Activated CD4-positive, CD25-positive, alpha-beta regulatory T cell treated with anti-CD3 and anti-CD28 coated beads, Interleukin-2, amount 50 U/mL, for 72 hours (primary cell): ENCODE data around the gene RNF148.

ENCODE experiments used
- DNase-seq: peaks from one replicate; pipeline ENCODE4 v3.0.0; 2021

Gene RNF148

DNA sequence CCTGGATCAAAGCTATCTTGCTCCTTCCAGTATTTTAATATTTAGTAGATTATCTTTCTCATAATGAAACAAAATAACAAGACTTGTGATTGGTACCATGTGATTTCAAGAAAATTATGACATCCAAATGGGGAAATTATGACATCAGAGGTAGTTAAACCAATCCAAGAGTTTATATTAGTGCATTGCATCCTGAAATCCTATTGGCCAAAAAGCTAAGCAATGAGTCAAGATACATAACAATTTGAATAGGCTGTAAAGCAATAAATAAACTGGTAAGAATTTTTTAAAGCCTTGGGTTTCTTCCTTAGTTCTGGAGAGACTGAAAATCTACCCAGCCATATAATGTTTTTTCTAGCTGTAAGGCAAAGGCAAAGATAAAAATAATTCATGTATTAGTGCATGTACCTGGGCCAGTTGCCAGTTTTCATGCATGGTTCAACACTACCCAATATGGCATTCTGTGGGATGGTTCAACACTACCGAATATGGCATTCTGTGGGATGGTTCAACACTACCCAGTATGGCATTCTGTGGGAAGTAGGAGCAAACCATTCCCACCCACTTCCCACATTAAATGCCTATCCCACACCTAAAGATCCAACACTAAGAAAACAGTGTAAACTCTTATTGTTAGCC is at the start of gene RNF148:
Gene RNF148 (minus strand): TSS at position 51 of the 639 bp plus-strand sequence. CDS start 172 bp downstream, outside the sequence.
- no peak for DNase-seq

- DNase-seq = no peak
Measured at GRCh38 chr7:122750389-122750788, 47.7 kb upstream of the RNF148 start.

DNA sequence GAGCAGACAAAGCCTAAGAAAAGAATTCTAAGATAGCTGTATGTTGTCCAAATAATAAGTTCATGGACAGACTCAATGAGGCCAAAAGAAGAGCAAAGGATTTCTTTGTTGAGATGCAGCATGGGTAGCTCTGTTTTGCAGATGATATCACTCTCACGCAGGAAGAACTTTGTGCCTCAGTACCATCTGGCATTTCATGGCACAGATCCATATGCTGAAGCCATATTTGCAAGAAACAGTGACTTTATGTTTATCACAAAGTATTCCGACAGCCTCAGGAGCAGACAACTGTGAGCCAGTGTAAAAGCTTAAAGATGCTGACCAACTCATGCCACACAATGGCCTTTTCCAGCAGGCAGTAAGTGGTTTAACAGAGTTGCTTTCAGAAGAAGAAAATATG is 45.5 kb upstream of the RNF148 start:
- DNase-seq = no peak

- DNase-seq = no peak
Measured at GRCh38 chr7:122746948-122747347, 44.2 kb upstream of the RNF148 start.

- no peak for DNase-seq
Measured at GRCh38 chr7:122743211-122743610, 40.5 kb upstream of the RNF148 start.

- DNase-seq = no peak
Measured at GRCh38 chr7:122738947-122739346, 36.2 kb upstream of the RNF148 start.

DNA sequence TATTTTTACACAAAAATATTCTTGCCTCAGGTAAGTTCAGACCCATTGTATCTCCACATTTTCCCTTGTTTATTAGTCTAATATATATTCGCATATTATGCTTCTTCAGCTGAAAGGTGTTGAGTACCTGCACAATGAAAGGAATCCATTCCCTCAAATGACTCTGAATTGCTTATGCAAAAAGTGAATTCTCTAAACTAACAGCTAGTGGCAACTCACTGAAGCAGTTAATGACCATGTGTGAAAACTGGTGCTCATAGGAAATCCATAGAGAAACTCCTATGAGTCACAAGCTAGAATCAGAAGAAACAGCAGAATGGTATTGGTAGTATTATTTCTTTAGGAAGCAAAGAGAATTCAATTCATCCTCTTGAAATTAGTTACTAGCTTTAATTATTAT is 33.5 kb upstream of the RNF148 start:
- DNase-seq = no peak

DNA sequence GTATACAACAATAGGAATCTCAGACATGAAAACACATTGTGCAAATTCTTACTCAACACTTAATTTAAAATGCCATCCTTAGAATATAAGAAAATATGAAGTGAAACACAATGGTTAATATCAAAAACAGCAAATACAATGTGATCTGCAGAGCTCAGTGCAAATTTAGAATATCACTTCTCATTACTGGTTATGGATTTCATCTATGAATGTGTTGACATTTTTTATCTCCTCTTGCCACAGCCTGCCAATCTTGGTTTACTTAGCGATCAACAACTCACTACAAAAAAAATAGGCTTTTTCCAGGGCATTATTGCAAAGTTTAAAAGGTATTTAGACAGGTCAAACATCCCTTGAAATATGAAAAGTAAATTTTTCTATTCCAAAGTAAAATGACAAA is 25.0 kb upstream of the RNF148 start:
- DNase-seq = no peak

DNA sequence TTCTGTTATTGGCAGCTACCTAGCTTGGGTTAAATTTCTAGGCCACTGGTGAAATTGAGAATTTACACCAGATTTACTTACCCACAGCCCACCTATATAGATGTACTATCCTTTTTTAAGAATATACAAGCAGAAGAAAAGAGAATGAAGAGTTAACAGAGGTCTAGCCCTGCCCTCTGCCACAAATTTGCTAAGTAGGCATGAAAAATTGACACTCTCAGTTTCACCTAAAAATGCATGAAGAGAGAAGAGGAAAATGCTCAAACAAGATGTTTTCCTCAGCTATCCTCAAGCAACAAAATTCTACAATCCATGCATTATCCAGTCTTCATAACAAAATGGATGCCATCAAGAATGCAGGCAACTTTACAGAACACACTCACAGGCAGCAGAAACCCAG is 24.6 kb upstream of the RNF148 start:
- DNase-seq = no peak

GRCh38 chr7:122726881-122727280 is 24.2 kb upstream of the RNF148 start:
- no peak for DNase-seq

- DNase-seq = no peak
Measured at GRCh38 chr7:122724366-122724765, 21.6 kb upstream of the RNF148 start.

DNA sequence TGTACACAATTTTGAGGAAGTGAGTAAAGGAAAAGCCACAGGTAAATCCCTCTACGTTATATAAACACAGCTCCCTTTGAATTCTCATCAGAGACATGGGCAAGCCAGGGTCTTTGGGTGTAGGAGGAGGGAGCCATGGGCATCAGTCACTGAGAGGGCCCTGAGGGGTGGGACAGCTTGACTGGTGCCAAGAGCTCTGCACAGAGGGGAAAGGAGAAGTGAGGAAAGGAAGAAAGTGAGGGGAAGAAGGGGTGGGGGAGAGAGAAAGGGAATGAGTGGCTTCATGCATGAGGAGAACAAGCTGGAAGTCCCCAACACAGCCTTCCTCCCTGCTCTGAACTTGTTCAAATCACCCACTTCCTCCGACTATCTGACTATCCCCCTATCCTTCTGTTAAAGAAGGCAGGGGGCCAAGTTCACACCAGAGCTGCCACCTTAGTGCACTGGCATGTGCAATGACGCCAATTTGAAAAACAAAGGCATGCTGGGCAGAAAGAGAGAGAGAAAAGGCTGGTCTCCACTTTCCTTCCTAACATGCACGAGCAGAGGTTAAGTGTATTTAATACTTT is 16.4 kb upstream of the RNF148 start:
- DNase-seq = no peak

GRCh38 chr7:122717356-122718089 is 14.8 kb upstream of the RNF148 start:
- no peak for DNase-seq

GRCh38 chr7:122715183-122715582 is 12.5 kb upstream of the RNF148 start:
- no peak for DNase-seq

DNA sequence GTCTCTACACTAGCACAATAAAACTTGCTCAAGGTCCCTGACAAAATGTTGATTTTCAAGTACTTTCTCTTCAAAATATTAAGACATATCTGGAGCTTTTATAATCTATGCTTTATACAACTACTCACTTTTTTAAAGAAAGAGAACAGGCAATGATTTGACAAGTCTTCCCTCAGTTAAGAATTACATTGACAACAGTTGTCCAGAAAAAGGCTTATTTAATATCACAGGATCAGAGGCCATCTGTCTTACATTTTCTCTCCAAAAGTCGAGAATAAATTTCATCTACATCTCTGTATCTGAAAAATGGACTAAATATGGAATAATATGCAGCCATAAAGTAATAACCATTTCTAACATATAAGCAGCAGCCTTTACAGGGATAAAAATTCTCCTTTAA is 8.2 kb upstream of the RNF148 start:
- no peak for DNase-seq

GRCh38 chr7:122709930-122710646 is 7.4 kb upstream of the RNF148 start:
- no peak for DNase-seq

- no peak for DNase-seq
Measured at GRCh38 chr7:122706836-122707235, 4.1 kb upstream of the RNF148 start.

GRCh38 chr7:122699017-122699416 is 3.7 kb downstream of the RNF148 start, which contains the start of gene RNF133:
RNF133 (minus strand) TSS chr7:122699117; CDS start chr7:122698918, 199 bp downstream.
- DNase-seq = no peak

GRCh38 chr7:122695816-122696215 is 6.9 kb downstream of the RNF148 start:
- DNase-seq = no peak

GRCh38 chr7:122694697-122695096 is 8.0 kb downstream of the RNF148 start:
- DNase-seq = no peak

DNA sequence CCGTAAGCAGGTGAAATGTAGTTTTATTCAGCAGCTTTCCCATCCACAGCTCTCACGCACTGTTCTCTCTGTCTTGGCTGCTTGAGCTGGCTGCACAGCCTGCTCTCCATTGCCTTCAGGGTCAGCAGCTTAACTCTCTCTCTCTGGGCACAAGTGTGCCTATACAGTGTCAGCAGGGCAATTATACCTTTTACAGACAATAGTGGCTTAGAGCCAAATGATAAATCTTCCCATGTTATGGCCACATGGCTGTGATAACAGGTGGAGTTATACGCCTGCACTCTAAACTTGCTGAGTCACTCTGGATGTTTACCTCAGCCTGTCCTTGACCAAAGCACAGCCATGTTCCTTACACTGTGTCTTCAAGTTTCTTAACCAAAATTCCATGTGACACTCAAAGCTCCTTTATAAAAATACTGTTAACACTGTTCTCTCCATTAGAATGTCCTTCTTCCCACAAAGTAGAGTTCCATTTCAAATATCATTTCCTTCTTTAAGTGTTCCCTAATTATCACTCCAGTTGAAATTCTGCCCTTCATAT is 9.9 kb downstream of the RNF148 start:
- no peak for DNase-seq

- DNase-seq = no peak
Measured at GRCh38 chr7:122691569-122692235, 11.0 kb downstream of the RNF148 start.
